ENCODE measurements around the gene MEAK7.

The MEAK7 gene

DNA sequence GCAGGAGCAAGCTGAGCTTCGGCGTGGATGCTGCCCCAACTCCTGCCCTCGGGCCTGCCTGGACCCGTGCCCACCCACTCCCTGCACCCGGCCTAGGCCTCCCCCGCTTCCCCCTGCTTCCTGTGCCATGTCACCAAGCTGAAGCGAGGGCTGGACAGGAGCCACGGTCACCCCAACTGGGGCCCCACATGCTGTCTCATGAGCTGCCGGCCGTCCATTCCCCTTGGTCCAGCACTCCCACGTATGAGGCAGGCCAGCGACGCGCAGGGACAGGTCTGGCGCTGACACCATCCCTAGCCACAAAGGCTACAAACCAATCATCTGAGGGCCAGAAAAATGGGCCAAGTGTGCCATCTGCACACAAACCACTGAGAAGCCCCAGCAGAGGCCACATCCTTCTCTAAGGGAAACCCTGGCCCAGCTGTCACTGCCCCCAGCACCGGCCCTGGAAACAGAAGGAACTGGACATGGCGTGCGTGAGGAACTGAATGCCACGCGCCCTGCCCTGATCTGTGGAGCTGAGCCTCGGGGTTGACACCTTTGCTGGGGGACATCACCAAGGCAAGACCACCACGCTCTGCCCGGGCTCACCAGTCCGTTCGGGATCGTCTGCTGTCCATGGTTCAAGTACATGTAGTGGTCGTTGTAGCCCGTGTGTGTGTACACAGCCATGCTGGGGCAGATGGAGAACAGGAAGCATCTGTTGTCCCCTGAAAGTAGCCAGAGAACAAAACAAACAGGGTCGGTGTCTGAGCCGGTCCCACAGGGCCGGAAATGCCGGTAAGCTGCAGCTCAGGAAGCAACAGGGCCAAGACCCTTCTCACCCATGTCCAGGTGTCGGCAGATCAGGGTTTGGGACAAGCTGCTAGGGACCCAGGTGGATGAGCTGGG, 22.2 kb downstream of the MEAK7 start:
- ChIA-PET POLR2A (interaction anchor here (0.6 kb wide), 1 partner anchor 8 kb away, joined by 3 read pairs; no protein-coding TSS in a partner anchor), CTCF (interaction anchor here (1.1 to 3.5 kb wide), 4 partner anchors 20 to 295 kb away, joined by 3 to 15 read pairs (median 6); partner anchors contain the start of gene TAF1C)
- no peak for DNase-seq (ENCODE audit: extremely low spot score)
- no peak for TF ChIP-seq CTCF (IDR thresholded peaks at IDR 0.05; ENCODE audit: control extremely low read depth, extremely low read depth, low read depth, missing control alignments)

DNA sequence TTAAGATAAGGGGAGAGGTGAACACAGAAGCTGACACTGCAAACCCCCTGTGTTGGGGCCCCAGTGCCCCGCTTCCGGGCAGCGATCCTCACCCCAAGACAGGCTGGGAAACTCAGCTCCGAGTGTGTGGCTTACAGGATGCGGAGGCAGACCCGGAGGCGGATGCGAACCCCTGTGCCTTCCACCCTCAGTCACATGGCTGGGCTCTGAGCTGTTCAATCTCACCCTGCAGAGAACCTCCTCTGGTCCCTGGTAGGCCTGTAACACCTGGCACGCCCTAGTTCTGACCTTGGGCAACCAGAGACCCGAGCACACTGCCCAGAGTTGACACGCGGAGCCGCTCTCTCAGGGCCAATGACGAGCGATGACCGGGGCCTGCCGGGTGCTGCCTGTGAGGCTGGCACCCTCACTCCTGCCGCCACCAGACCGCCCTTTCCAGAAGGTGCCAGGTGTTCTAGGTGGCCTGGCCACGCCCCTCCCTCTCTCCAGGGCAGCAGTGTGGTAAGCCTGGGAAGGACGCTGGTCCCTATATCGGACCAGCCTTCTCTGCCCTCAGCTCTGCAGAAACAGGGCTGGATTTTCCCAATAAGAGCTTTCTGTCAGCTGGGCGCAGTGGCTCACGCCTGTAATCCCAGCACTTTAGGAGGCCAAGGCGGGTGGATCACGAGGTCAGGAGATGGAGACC, 23.3 kb downstream of the MEAK7 start:
- POLR2A ChIA-PET, result no interaction called here
- no peak for DNase-seq (ENCODE audit: extremely low spot score)
- no peak for TF ChIP-seq CTCF (IDR thresholded peaks at IDR 0.05; ENCODE audit: control extremely low read depth, extremely low read depth, low read depth, missing control alignments)
- CTCF ChIA-PET, result no interaction called here

GRCh38 chr16:84479716-84480450, 24.6 kb downstream of the MEAK7 start:
- ChIA-PET POLR2A (no interaction called here), CTCF (interaction anchor here (1.7 kb wide), 1 partner anchor 9 kb away, joined by 5 read pairs; no protein-coding TSS in a partner anchor)
- no peak for TF ChIP-seq CTCF (IDR thresholded peaks at IDR 0.05; ENCODE audit: control extremely low read depth, extremely low read depth, low read depth, missing control alignments)
- no peak for DNase-seq (ENCODE audit: extremely low spot score)

DNA sequence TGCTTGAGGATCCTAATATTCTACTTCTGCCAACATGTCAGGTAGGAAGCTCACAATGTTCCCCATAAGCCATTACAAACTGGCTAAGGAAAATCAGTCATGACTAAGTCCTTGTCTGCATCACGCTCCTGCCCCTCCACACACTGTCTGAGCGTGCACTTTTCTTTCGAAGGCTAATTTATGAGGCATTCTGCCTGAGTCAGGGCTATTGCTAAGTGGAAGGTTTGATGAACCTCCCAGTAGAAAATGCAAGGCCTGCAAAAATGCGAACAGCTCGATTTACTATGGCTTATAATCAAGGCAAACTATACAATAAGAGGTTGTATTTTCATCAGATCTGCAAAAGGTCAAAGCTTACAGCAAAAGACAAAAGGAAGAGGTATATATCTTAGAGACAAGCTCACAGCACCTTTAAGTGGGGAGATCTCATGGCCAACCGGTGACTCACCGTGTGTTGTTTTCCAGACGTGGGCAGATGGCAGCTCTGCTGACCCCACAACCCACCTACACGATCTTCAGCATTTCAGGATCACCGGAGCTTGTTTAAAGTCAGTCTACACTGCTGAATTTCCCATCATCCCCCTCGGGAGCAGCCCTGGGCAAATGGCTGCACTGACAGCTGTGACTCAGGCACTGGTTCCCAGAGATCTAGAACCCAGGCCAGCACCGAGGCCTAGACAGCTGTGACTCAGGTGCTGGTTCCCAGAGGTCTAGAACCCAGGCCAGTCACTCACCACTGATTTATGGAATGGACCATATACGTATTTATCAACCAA, 26.1 kb downstream of the MEAK7 start:
- DNase-seq (ENCODE audit: extremely low spot score), result no peak
- ChIA-PET CTCF (interaction anchor here (0.9 to 1.7 kb wide), 4 partner anchors 9 to 201 kb away, joined by 3 to 5 read pairs (median 4); no protein-coding TSS in a partner anchor), POLR2A (interaction anchor here (0.6 kb wide), 1 partner anchor 404 kb away, joined by 10 read pairs; no protein-coding TSS in a partner anchor)
- no peak for TF ChIP-seq CTCF (IDR thresholded peaks at IDR 0.05; ENCODE audit: control extremely low read depth, extremely low read depth, low read depth, missing control alignments)

DNA sequence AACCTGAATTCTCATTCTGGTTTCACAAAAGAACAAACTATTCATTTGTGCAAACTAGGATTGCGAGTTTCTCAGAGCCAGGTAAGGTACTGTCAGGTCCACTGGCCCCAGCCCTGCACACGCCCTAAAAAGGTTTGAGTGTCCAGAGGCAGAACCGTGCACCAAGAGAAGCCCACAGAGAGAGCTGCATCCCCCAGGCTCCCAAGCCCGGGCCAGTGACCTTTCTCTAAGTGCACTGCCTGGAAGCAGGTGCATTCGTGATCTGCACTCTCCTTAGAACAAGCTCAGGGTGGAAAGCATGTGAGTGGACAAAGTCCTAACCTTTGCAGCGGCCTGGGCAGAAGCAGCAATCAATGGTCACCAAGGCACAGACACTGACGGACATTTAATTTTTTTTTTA, 26.8 kb downstream of the MEAK7 start:
- TF ChIP-seq CTCF (IDR thresholded peaks at IDR 0.05; ENCODE audit: control extremely low read depth, extremely low read depth, low read depth, missing control alignments), result no peak
- POLR2A ChIA-PET, result interaction anchor here (0.6 kb wide), 1 partner anchor 404 kb away, joined by 10 read pairs; no protein-coding TSS in a partner anchor
- CTCF ChIA-PET, result interaction anchor here (0.9 to 1.2 kb wide), 3 partner anchors 9 to 201 kb away, joined by 3 to 4 read pairs (median 3); no protein-coding TSS in a partner anchor
- DNase-seq (ENCODE audit: extremely low spot score), result no peak
